Subcutaneous adipose tissue (tissue), 4 donors: ENCODE results near the gene LAMA3. TPM values are rescaled to one million over a fixed set of nuclear protein-coding genes. Genes with fewer than 3 reads are reported as not detected.

Experiments
- CTCF ChIP-seq: fragments of 450-650 bp; IDR thresholded peaks from one replicate; pipeline ENCODE4 v1.5.1; 2016; ENCODE audit warnings: low read depth, mild to moderate bottlenecking, control low read depth, antibody characterized with exemption, moderate library complexity
- total RNA-seq, 4 donors: library from RNA; depleted of rRNA; stranded (reverse); fragments of >200 nt; gene quantifications; one replicate each; pipeline ENCODE4 v1.1.0, GENCODE V29; 2016

The LAMA3 gene
- total RNA-seq, 4 donors from 2014 or later, result 23.3 to 34.9 (median 28.4) TPM

- TF ChIP-seq CTCF, result no peak
Observed at GRCh38 chr18:23856466-23857163, 167.4 kb downstream of the LAMA3 start.

GRCh38 chr18:23857164-23857552, 167.9 kb downstream of the LAMA3 start:
- no peak for TF ChIP-seq CTCF

GRCh38 chr18:23857756-23858155, 168.5 kb downstream of the LAMA3 start:
- no peak for TF ChIP-seq CTCF

GRCh38 chr18:23859466-23860336, 170.4 kb downstream of the LAMA3 start:
- TF ChIP-seq CTCF, result no peak

GRCh38 chr18:23861326-23861725, 172.1 kb downstream of the LAMA3 start:
- no peak for TF ChIP-seq CTCF

GRCh38 chr18:23861805-23862470, 172.7 kb downstream of the LAMA3 start:
- no peak for TF ChIP-seq CTCF

- TF ChIP-seq CTCF, result no peak
Observed at GRCh38 chr18:23864624-23865023, 175.4 kb downstream of the LAMA3 start.
